Stimulated activated CD4-positive, alpha-beta T cell treated with anti-CD3 and anti-CD28 coated beads, TNF-alpha, amount 100 ng/mL, for 1 hour (primary cell): ENCODE results near the gene ITFG1.
"Not testable (repeated sequence)": the region's sequence is repeated elsewhere in the genome, so short reads cannot be mapped to it uniquely, and the experiment has no call there.

ENCODE experiments used
- DNase-seq, 3 donors: peaks; one replicate each; pipeline ENCODE4 v3.0.0-alpha.2; 2020; ENCODE audit warnings: low read depth in 3 of 3, low spot score in 1 of 3

The ITFG1 gene

DNA sequence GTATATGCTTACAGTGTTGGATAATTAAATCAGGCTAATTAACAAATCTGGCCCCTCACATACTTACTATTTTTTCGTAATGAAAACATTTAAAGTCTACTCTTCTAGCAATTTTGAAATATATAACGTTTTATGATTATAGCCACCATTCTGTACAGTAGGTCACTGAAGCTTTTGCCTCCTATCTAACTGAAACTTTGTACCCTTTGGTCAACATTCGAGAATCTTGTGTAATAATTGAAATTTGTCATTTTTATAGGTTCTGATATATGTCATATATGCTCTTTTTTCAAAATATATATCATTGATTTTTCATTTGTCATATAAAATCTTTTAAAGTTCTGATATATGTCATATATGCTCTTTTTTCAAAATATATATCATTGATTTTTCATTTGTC is 12.9 kb upstream of the ITFG1 start:
- DNase-seq: no peak

DNA sequence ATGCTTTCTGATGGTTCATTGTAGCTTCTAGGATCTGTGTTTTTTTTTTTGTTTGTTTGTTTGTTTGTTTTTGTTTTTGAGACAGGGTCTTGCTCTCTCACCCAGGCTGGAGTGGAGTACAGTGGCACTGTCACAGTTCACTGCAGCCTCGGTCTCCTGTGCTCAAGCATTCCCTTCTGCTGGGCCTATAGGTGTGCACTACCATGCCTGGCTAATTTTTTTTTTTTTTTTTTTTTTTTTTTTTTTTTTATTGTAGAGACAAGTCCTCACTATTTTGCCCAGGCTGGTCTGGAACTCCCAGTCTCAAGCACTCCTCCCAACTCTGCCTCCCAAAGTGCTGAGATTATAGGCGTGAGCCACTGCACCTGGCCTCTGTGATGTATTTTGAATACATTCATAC is 12.1 kb upstream of the ITFG1 start:
- DNase-seq: not testable (repeated sequence)

GRCh38 chr16:47470810-47471209 is 9.9 kb upstream of the ITFG1 start:
- DNase-seq: no peak

GRCh38 chr16:47470211-47470610 is 9.3 kb upstream of the ITFG1 start:
- DNase-seq: no peak

DNA sequence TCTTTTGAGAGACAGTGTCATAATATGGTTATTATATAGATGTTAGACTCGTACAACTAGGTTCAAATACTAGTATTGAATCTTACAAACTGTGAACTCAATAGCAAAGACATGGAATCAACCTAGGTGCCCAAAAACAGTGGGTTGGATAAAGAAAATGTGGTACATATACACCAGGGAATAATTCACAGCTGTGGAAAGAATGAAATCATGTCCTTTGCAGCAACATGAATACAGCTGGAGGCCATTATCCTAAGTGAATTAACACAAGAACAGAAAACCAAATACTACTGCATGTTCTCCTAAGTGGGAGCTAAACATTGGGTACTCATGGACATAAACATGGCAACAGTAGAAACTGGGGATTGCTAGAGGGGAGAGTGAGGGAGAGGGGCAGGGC is 8.4 kb upstream of the ITFG1 start:
- no peak for DNase-seq

DNA sequence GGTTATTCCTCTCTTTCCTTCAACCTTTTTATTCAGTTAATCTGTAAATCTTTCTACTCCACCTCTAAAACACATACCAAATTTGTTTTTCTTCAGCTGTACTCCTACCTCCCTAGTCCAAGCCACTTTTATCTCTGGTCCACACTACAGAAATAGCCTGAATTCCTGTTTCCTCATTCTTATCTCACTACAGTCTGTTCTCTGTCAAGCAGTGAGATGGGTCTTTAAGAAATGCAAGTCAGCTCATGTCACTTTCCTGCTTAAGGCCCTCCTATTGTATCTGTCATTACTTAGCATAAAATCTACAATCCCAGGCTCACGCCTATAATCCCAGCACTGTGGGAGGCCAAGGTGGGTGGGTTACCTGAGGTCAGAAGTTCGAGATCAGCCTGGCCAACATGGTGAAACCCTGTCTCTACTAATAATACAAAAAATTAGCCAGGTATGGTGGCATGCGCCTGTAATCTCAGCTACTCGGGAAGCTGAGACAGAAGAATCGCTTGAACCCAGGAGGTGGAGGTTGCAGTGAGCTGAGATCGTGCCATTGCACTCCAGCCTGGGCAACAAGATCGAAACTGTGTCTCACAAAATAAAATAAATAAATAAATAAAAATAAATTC is 7.3 kb upstream of the ITFG1 start:
- not testable (repeated sequence) for DNase-seq

GRCh38 chr16:47467501-47467900 is 6.6 kb upstream of the ITFG1 start:
- DNase-seq: no peak

DNA sequence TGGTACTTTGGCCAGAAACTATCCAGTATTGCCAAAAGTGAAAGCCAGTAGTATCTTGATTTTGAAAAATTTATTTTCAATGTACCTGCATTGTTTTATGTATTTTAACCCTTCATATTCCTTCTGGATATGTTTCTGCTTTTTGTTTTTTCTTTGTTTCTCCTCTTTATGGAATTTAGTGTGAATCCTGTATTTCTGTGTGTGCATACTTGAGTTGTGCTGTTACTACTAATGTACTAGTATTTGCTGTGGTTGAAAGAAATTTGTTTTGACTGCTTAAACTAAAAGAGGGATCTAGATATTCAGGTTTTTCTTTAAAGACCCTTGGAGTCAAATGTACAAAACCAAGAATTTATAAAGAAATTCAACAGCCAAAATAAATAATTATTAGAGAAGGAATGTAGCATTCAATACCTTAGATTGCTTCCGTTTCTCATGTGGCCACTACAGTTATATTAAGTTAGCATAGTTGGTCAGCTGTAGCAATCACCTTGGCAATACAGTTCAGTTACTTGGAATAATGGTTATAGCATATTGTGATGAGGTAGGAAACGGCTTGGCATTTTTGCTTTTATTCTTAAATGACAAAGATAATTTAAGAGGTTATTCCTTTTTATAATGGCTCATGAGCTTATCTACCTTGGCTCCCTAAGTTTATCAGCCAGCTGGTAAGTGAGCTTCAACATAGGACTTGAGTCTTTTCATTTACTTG is 5.2 kb upstream of the ITFG1 start:
- no peak for DNase-seq

- no peak for DNase-seq
Measured at GRCh38 chr16:47463771-47464624, 3.1 kb upstream of the ITFG1 start.

GRCh38 chr16:47461598-47462266 is 869 bp upstream of the ITFG1 start:
- no peak for DNase-seq

- no peak for DNase-seq
Measured at GRCh38 chr16:47460359-47460710, 528 bp downstream of the ITFG1 start.

GRCh38 chr16:47459603-47460002 is 1.3 kb downstream of the ITFG1 start:
- DNase-seq: no peak

GRCh38 chr16:47458331-47458730 is 2.5 kb downstream of the ITFG1 start:
- no peak for DNase-seq

DNA sequence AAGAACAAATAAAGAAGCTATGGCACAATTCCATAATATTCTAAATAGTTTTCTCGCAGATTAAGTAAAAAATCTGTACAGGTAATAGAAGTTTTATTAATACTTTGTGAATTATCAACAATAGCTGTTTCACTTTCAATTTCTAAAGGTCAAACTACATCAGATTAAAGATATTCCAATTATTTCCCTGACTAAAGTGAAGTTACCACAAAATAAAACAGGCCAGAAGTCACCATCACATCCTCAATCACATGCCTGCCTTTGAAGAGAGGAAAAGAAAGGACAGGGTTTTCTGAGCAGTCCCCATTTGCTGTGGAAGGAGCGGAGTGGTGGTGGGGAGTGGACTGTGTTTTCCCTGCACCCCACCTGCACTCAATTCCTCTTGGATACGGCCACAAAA is 11.1 kb downstream of the ITFG1 start:
- no peak for DNase-seq

DNA sequence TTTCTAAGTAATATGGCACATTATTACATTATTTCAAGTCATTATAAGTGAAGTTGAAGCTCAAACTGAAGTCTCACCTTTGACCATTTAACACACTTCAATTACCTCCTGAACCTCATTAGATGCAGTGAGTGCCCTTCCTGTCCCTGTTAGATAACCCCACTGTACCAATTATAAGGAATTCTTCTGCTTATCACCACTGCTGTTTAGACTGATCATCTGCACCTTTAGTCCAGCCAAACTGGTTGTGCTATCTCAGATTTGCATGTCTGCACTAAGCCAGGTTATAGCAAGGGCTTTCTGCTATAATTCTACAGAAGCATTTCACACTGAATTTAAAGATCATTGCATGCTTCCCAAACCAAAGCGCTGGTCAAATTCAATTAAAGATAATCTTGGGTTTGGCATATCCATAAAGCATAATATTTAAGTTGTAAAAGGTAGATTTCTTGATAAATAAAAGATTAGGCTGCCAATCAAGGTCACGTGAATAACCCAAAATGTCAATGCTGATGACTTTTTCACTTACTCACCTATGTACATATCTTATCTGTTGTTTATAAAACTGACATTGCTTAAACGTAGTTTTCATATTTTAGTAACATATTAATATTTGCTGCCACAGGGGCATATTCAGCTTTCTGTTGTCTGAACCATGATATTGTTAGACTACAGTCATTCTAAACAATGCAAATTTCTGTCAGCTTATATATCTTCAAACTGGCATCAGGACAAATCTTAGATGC is 11.9 kb downstream of the ITFG1 start:
- no peak for DNase-seq

DNA sequence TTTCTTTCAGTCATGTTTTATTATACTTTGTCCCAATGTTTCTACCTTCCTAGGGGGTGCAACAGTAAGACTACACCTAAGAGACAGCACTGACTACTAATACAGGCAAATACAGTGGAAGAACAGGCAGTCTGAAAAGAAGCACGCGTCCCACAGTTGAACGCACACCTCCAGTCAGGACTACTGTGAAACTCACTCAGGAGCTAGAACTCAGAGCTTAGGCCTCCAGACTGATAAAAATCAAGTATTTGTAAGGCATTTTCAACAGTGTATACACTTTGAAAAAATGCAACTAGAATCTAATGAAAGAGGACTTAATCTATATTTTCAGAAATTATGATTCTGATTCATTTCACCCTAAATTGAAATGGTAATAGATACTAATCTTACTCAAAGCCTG is 14.4 kb downstream of the ITFG1 start:
- DNase-seq: no peak

DNA sequence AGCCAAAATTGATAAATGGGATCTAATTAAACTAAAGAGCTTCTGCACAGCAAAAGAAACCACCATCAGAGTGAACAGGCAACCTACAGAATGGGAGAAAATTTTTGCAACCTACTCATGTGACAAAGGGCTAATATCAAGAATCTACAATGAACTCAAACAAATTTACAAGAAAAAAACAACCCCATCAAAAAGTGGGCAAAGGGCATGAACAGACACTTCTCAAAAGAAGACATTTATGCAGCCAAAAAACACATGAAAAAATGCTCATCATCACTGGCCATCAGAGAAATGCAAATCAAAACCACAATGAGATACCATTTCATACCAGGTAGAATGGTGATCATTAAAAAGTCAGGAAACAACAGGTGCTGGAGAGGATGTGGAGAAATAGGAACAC is 18.0 kb downstream of the ITFG1 start:
- DNase-seq: not testable (repeated sequence)

DNA sequence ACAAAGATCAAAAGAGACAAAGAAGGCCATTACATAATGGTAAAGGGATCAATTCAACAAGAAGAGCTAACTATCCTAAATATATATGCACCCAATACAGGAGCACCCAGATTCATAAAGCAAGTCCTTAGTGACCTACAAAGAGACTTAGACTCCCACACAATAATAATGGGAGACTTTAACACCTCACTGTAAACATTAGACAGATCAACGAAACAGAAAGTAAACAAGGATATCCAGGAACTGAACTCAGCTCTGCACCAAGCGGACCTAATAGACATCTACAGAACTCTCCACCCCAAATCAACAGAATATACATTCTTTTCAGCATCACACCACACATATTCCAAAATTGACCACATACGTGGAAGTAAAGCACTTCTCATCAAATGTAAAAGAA is 20.8 kb downstream of the ITFG1 start:
- not testable (repeated sequence) for DNase-seq

DNA sequence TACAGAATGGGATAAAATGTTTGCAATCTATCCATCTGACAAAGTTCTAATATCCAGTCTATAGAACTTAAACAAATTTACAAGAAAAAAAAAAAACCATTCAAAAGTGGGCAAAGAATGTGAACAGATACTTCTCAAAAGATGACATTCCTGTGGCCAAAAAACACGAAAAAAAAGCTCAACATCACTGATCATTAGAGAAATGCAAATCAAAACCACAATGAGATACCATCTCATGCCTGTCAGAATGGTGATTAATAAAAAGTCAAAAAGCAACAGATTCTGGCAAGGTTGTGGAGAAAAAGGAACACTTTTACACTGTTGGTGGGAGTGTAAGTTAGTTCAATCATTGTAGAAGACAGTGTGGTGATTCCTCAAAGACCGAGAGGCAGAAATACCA is 26.6 kb downstream of the ITFG1 start:
- DNase-seq: not testable (repeated sequence)

DNA sequence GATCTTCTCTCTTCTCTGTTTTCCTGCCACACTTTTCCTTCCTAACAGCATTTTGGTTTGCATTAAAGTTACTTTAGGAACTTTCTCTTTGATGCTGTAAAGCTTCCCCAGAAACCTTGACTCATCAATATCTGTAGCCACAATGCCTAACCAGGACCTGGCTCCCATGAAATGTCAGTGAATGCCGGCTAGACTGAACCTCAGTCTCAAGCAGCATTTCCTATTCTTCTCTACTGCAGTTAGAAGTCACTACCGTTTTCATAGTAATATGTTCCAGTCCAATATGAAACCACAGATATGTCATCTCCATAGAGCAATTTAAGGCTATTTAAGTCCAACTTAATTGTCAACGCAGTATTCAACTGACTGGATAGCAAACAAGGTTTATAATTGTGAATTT is 28.9 kb downstream of the ITFG1 start:
- DNase-seq: no peak

DNA sequence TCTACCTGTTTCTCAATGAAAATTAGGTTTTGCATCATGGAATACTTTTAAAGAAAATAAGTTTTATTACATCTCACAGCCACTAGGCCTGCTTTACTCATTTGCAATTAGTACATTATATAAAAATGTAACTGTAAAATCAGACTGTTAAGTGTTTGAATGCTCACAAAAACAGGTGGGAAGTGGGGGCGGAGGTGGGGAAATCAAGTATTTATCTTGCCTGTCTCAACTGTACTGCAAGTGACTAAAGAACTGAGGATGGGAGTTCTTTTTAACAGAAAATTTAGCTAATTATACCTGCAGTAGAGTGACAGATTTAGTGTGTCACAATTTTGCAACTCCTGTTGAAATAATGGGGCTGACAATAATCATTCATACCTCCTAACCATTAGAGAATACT is 34.1 kb downstream of the ITFG1 start:
- DNase-seq: no peak
